Endodermal cell (in vitro differentiated cells): ENCODE measurements around the gene DCLK1. TPM values are rescaled to one million over a fixed set of nuclear protein-coding genes. Genes with fewer than 3 reads are reported as not detected.

Experiments used
- DNase-seq: peaks from one replicate; pipeline ENCODE4 v3.0.0-alpha.2; 2017
- H3K27ac ChIP-seq: 2 replicates; pipeline ENCODE4 v1.5.1; 2013; ENCODE audit warnings: mild to moderate bottlenecking, low read depth, low read length, moderate library complexity
- H3K27me3 ChIP-seq: 2 replicates; pipeline ENCODE4 v1.6.1; 2013; ENCODE audit warnings: mild to moderate bottlenecking, low read length, moderate library complexity; ENCODE audit not compliant: insufficient read depth, control insufficient read depth, poor library complexity, severe bottlenecking
- H3K36me3 ChIP-seq: 2 replicates; pipeline ENCODE4 v1.7.0; 2013; ENCODE audit warnings: mild to moderate bottlenecking, low read length, moderate library complexity; ENCODE audit not compliant: control insufficient read depth, insufficient read depth
- H3K4me1 ChIP-seq: one replicate; pipeline ENCODE4 v1.7.0; 2013; ENCODE audit warnings: low read length; ENCODE audit not compliant: control insufficient read depth, insufficient read depth
- H3K4me3 ChIP-seq: 2 replicates; pipeline ENCODE4 v1.5.1; 2013; ENCODE audit warnings: mild to moderate bottlenecking, low read length, moderate library complexity
- H3K9ac ChIP-seq: 2 replicates; pipeline ENCODE4 v1.6.1; 2013; ENCODE audit warnings: mild to moderate bottlenecking, low read length, moderate library complexity; ENCODE audit not compliant: poor library complexity, severe bottlenecking; ENCODE audit errors: extremely low read depth
- H3K9me3 ChIP-seq: 2 replicates; pipeline ENCODE4 v1.6.1; 2013; ENCODE audit warnings: mild to moderate bottlenecking, low read length, moderate library complexity; ENCODE audit not compliant: control insufficient read depth
- H3K27ac Mint-ChIP-seq: 2 replicates; pipeline ENCODE4 v1.8.0; 2020; ENCODE audit warnings: mixed read lengths
- H3K27me3 Mint-ChIP-seq: 2 replicates; pipeline ENCODE4 v1.8.0; 2021; ENCODE audit warnings: mild to moderate bottlenecking, mixed read lengths; ENCODE audit not compliant: insufficient read depth
- H3K36me3 Mint-ChIP-seq: 2 replicates; pipeline ENCODE4 v1.8.0; 2020; ENCODE audit warnings: low read depth, mixed read lengths
- H3K4me1 Mint-ChIP-seq: 2 replicates; pipeline ENCODE4 v1.8.0; 2020; ENCODE audit warnings: mixed read lengths
- H3K4me3 Mint-ChIP-seq: 2 replicates; pipeline ENCODE4 v1.8.0; 2020; ENCODE audit warnings: mild to moderate bottlenecking, moderate library complexity, mixed read lengths
- H3K9me3 Mint-ChIP-seq: 2 replicates; pipeline ENCODE4 v1.8.0; 2020; ENCODE audit warnings: mild to moderate bottlenecking, mixed read lengths
- CTCF ChIP-seq: fragments of 200-600 bp; sonication (generic); conservative IDR thresholded peaks from 2 replicates; pipeline ENCODE4 v1.5.0; 2021; ENCODE audit warnings: antibody characterized with exemption, mild to moderate bottlenecking
- WGBS, 2 experiments: methylation state at CpG; one replicate each; pipeline versions ENCODE4 v1.1.5 to v1.1.7; 2013; ENCODE audit warnings: missing lambda C conversion rate in 2 of 2, mixed read lengths in 1 of 2; ENCODE audit not compliant: insufficient coverage in 1 of 2, insufficient read length in 1 of 2; 5-methylcytosine and 5-hydroxymethylcytosine counted together
- total RNA-seq, 2 donors: library from RNA; stranded (reverse); fragmentation: NEBNext Ultra II Directional in 1 of 2; extraction: Animal tissue kit (Norgen Biotek cat#: 25700) in 1 of 2; gene quantifications; 2 replicates in 1 of 2; 3 replicates in 1 of 2; pipeline ENCODE4 v1.2.1, GENCODE V29; 2021

DCLK1 gene
- total RNA-seq, 2 donors from 2014 or later, result 3.0 to 32.8 TPM

- Mint-ChIP-seq H3K9me3 (peaks cover 2% of the 10 kb centered on the region), H3K27ac (no peak overlapping the region), H3K36me3 (no peaks in the 10 kb centered on the region), H3K4me3 (no peak overlapping the region), H3K4me1 (no peaks in the 10 kb centered on the region), H3K27me3 (no peaks in the 10 kb centered on the region)
- Histone ChIP-seq H3K27me3 (no peaks in the 10 kb centered on the region), H3K9me3 (no peaks in the 10 kb centered on the region), H3K9ac (no peak overlapping the region), H3K27ac (no peak overlapping the region), H3K4me3 (no peak overlapping the region), H3K36me3 (no peaks in the 10 kb centered on the region), H3K4me1 (no peaks in the 10 kb centered on the region)
- WGBS, 2 experiments, result 83 to 93% methylated on average over 2 to 4 of the region's 4 CpGs
- no peak for DNase-seq
- no peak for TF ChIP-seq CTCF
These were observed 124.8 kb downstream of the DCLK1 start for GRCh38 chr13:36006347-36006746.

DNA sequence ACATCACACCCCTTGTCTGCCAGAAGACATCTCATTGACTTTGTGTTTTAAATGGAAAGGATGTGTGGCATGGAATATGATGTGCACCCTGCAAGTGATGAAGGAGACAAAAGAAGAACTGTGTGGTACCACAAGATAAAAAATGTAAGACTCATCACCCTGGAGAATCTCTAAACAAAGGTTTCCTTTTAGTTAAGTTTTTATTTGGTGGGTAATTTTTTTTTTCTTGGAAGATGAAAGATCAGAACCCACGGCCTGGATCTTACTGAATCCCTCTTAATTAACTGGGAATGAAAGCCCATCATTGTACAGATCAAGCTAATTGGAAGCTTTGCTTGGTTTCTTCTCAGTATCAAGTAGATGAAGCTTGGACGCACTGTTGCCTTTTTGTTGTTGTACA lies 129.6 kb downstream of the DCLK1 start:
- no peak overlapping the region for H3K4me3 ChIP-seq
- H3K27me3 ChIP-seq, result no peaks in the 10 kb centered on the region
- no peaks in the 10 kb centered on the region for H3K4me1 Mint-ChIP-seq
- peaks cover 2% of the 10 kb centered on the region for H3K9me3 Mint-ChIP-seq
- no peak overlapping the region for H3K27ac Mint-ChIP-seq
- no peaks in the 10 kb centered on the region for H3K9me3 ChIP-seq
- H3K9ac ChIP-seq, result no peak overlapping the region
- H3K27ac ChIP-seq, result no peak overlapping the region
- H3K27me3 Mint-ChIP-seq, result no peaks in the 10 kb centered on the region
- no peak overlapping the region for H3K4me3 Mint-ChIP-seq
- DNase-seq, result no peak
- no peaks in the 10 kb centered on the region for H3K36me3 ChIP-seq
- H3K36me3 Mint-ChIP-seq, result no peaks in the 10 kb centered on the region
- no peak for TF ChIP-seq CTCF
- no peaks in the 10 kb centered on the region for H3K4me1 ChIP-seq
- WGBS, 2 experiments, result 89 to 100% methylated on average over 1 to 2 of the region's 2 CpGs

DNA sequence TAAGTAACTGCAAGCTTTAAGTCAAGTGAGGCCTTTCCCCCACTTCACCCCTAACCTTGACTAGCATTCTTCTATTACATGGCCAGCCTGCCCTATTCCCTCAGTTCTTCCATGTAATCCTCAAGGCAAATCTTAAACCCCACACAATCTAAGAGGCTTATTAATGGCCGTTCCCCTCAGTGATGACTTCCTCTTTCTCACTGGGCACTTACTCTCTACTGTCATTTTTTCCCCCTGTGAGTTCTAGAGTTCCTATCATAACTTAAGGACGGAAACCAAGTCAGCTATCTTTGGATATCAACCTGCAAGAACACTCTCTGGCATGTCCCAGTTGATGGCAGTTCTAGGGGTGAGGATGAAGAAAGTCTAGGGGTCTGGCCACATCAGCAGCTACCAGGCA lies 131.2 kb downstream of the DCLK1 start:
- TF ChIP-seq CTCF, result no peak
- peaks cover 6% of the 10 kb centered on the region for H3K4me1 Mint-ChIP-seq
- WGBS, 2 experiments, result 94% methylated on average over 2 of the region's 2 CpGs
- H3K27me3 Mint-ChIP-seq, result no peaks in the 10 kb centered on the region
- Histone ChIP-seq H3K27me3 (no peaks in the 10 kb centered on the region), H3K4me3 (no peak overlapping the region), H3K36me3 (no peaks in the 10 kb centered on the region), H3K27ac (no peak overlapping the region), H3K9me3 (no peaks in the 10 kb centered on the region), H3K9ac (no peak overlapping the region), H3K4me1 (no peaks in the 10 kb centered on the region)
- H3K36me3 Mint-ChIP-seq, result no peaks in the 10 kb centered on the region
- no peak overlapping the region for H3K4me3 Mint-ChIP-seq
- H3K27ac Mint-ChIP-seq, result no peak overlapping the region
- no peak for DNase-seq
- H3K9me3 Mint-ChIP-seq, result no peaks in the 10 kb centered on the region
